ENCODE measurements around the gene PEX14. TPM values are rescaled to one million over a fixed set of nuclear protein-coding genes. Genes with fewer than 3 reads are reported as not detected.

Gene PEX14
- total RNA-seq, 4 donors from 2014 or later: 16.3 to 29.7 (median 26.2) TPM

DNA sequence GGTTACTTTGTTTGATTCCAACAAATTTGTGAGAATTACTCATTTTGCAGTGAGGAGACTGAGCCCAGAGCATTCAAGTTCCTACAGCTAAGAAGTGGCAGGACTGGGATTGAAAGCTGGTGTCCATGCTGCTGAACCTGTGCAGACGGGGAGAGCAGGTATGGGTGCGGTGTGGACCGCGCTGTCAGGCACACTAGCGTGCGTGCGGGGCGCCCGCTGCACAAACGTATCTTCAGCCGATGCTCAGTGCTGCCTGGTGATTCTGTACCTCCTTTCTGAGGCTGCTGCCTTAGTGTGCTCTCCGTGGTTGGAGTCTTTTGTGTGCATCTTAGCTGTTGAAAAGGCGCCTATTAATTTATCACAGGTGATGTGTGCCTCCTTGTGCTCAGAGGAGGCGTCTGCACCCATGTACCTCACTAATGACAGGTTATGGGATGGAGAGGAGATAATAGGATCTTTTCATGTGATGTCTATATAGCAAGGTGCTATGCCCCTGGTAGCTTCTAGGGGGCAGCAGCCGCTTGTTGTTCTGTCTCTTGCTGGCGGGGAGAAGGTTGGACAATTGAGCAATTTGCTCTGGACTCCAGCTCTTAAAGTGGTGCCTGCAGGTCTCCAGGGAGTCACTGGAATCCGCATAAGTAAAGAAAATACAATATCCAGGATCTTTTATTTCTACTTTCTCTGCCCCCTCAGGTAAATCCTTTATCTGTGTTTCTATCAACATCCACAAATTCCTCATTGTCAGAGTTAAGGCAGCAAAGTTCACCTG lies 32.5 kb downstream of the PEX14 start:
- no peaks in the 10 kb centered on the region for H3K36me3 ChIP-seq
- DNase-seq: peak in 2 of 3 donors; percentile 43 to 70

DNA sequence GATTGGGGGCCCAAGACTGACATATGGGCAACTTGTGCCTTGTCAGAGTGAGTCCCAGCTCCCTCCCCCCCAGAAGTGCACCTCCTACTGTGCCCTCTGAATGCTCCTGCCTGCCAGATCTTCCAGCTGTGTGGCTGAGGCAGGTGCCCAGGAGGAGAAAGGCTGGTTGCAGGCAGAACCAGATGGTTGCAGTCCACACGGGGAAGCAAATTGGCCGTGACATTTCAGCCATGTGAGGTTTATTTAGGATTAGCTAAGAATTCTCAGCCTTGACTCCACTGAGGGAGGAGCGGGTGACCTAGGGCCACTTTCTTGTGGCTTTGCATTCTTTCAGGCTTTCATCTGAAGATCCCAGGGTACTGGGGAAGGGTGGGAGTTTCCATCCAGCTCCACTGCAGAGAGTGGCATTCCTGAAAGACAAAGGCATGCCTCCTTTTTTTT lies 33.8 kb downstream of the PEX14 start:
- H3K9me3 ChIP-seq: no peaks in the 10 kb centered on the region
- H3K27ac ChIP-seq: no peak overlapping the region
- H3K4me3 ChIP-seq: no peak overlapping the region
- peak in 1 of 3 donors; percentile 36 for DNase-seq
- peaks cover 0 to 24% (median 4%) of the 10 kb centered on the region in 4 donors for H3K4me1 ChIP-seq
- TF ChIP-seq, protein P1, sequence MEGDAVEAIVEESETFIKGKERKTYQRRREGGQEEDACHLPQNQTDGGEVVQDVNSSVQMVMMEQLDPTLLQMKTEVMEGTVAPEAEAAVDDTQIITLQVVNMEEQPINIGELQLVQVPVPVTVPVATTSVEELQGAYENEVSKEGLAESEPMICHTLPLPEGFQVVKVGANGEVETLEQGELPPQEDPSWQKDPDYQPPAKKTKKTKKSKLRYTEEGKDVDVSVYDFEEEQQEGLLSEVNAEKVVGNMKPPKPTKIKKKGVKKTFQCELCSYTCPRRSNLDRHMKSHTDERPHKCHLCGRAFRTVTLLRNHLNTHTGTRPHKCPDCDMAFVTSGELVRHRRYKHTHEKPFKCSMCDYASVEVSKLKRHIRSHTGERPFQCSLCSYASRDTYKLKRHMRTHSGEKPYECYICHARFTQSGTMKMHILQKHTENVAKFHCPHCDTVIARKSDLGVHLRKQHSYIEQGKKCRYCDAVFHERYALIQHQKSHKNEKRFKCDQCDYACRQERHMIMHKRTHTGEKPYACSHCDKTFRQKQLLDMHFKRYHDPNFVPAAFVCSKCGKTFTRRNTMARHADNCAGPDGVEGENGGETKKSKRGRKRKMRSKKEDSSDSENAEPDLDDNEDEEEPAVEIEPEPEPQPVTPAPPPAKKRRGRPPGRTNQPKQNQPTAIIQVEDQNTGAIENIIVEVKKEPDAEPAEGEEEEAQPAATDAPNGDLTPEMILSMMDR (IDR thresholded peaks at IDR 0.05): no peak
- no peak for TF ChIP-seq POLR2A (IDR thresholded peaks at IDR 0.05)
- no peaks in the 10 kb centered on the region for H3K36me3 ChIP-seq
- H3K27me3 ChIP-seq: no peaks in the 10 kb centered on the region

More for the DNA sequence above, 32.5 kb downstream of the PEX14 start:
- Histone ChIP-seq H3K27ac (no peak overlapping the region), H3K9me3 (no peaks in the 10 kb centered on the region), H3K27me3 (no peaks in the 10 kb centered on the region), H3K4me1 (peaks cover 0 to 24% (median 4%) of the 10 kb centered on the region in 4 donors), H3K4me3 (no peak overlapping the region)
- TF ChIP-seq POLR2A (IDR thresholded peaks at IDR 0.05): no peak
- TF ChIP-seq, protein P1 (IDR thresholded peaks at IDR 0.05): peak; percentile 34 to 86 (median 70)

DNA sequence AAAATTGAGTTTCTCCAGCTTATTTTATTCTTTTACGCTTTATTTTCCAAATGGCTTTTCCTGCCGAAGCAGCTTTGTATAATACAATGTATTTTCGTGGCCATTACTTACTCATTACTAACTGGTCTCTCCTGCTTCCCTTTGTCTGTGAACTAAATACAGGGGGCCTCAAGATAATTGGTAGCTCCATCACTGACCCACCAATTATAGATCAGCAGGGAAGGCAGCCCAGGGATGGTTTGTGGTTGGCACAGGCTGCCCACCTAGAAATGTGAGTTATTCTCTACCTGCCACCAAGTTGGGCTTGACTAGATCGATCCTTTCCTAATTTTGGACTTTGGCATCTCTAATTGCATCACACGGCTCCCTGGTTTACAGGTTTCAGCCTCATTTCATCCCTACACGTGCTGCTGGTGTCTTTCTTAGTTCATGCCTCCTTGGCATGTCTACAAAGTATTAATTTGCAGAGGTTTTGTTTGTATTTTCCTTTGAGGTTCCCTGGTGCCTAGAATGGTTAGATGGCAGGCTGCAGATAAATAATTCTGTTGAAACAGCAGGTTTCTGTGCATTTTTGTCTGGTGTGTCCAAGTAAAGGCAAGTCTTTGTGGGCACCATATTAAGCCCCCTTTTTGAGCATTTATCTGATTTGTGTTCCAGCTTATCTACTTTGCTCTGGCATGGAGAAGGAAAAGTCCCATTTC lies 35.2 kb downstream of the PEX14 start:
- H3K4me3 ChIP-seq: no peak overlapping the region
- no peaks in the 10 kb centered on the region for H3K9me3 ChIP-seq
- H3K27me3 ChIP-seq: no peaks in the 10 kb centered on the region
- no peaks in the 10 kb centered on the region for H3K36me3 ChIP-seq
- peak overlapping the region in 2 of 4 donors; percentile 55 to 66 for H3K27ac ChIP-seq
- TF ChIP-seq, protein P1 (IDR thresholded peaks at IDR 0.05): no peak
- no peak for TF ChIP-seq POLR2A (IDR thresholded peaks at IDR 0.05)
- DNase-seq: peak in 1 of 3 donors; percentile 7
- H3K4me1 ChIP-seq: peaks cover 0 to 29% (median 4%) of the 10 kb centered on the region in 4 donors

DNA sequence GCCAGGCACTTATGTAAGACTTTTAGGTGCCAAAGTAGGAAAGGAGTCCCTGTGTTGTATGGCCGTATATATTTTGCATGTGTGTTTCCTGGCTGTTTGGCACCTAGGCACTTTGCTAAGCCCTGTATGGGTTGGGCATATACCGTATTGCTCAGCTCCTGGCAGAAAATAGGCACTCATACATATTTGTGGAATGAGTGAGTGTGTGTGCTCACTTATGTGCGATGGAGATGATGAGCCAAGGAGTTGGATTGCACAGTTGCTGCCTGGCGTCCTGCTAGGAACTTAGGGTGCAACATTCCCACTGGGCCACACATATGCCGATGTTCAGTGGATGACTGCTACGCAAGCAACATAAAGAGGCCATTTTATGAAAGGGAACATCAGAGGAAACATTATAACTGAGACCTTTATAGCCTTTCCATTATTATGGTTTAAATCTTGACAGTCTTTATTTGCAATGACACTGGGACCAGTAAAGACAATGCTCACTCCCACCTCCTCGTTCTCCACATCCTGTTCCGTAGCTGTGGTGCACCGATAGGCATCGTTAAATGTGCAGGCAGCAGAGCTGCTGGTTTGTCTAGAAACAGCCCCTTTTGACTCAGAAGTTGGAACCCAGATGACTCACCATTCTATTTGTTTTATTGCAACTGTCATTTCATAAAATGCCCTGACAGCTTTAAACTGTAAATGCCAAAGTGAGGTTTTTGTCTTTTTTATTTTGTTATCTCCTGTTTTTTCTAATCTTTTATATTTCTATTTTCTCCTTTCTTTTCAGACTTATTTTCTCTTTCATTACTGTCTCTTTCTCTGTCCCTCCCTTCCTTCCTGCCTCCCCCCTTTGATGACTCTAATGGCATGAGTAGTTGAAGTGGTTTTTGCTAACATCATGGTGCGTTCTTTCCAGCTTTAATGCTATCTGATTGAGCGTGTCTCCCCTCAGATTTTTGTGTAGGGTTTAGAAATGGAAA lies 36.1 kb downstream of the PEX14 start:
- H3K4me3 ChIP-seq: no peak overlapping the region
- peak in 2 of 3 donors; percentile 58 to 80 for DNase-seq

More for the DNA sequence above, 36.1 kb downstream of the PEX14 start:
- H3K27ac ChIP-seq: peak overlapping the region; percentile 34 to 68 (median 60)
- TF ChIP-seq, protein P1 (IDR thresholded peaks at IDR 0.05): no peak
- no peak for TF ChIP-seq POLR2A (IDR thresholded peaks at IDR 0.05)
- no peaks in the 10 kb centered on the region for H3K9me3 ChIP-seq
- H3K27me3 ChIP-seq: no peaks in the 10 kb centered on the region
- no peaks in the 10 kb centered on the region for H3K36me3 ChIP-seq
- peaks cover 0 to 29% (median 4%) of the 10 kb centered on the region in 4 donors for H3K4me1 ChIP-seq
